ENCODE measurements around the gene RETREG2. TPM values are rescaled to one million over a fixed set of nuclear protein-coding genes. Genes with fewer than 3 reads are reported as not detected.
A peak's percentile ranks its signal among the peaks of the same experiment; 100 is the strongest.

Gene RETREG2
- total RNA-seq, 4 donors from 2014 or later = 88.7 to 110 (median 98.3) TPM

- WGBS, 2 donors = 89 to 94% methylated on average over 4 of the region's 4 CpGs
- no peak overlapping the region for H3K4me3 ChIP-seq (ENCODE audit: low read depth, poor library complexity, severe bottlenecking)
- DNase-seq (ENCODE audit: low spot score in 2 of 2) = peak in 1 of 2 donors; percentile 14
- TF ChIP-seq CTCF (IDR thresholded peaks at IDR 0.05) (no peak), POLR2A (IDR thresholded peaks at IDR 0.05) (no peak)
- intact Hi-C loops (cut with DNase I; ENCODE audit: low total_unique reads) = loop anchor here (5.0 kb wide), 1 partner anchor 131 kb away; no protein-coding TSS in a partner anchor
Observed at GRCh38 chr2:219158025-219158424, 20.1 kb upstream of the RETREG2 start.

GRCh38 chr2:219158586-219158985, 19.5 kb upstream of the RETREG2 start:
- intact Hi-C loops (cut with DNase I; ENCODE audit: low total_unique reads) = loop anchor here (5.0 kb wide), 1 partner anchor 131 kb away; no protein-coding TSS in a partner anchor
- H3K4me3 ChIP-seq (ENCODE audit: low read depth, poor library complexity, severe bottlenecking) = no peak overlapping the region
- no peak for DNase-seq (ENCODE audit: low spot score in 2 of 2)
- 78 to 81% methylated on average over 3 of the region's 3 CpGs for WGBS, 2 donors
- no peak for TF ChIP-seq CTCF (IDR thresholded peaks at IDR 0.05)
- no peak for TF ChIP-seq POLR2A (IDR thresholded peaks at IDR 0.05)

- TF ChIP-seq CTCF (IDR thresholded peaks at IDR 0.05) (no peak), POLR2A (IDR thresholded peaks at IDR 0.05) (no peak)
- WGBS, 2 donors = 8 to 9% methylated on average over 18 of the region's 18 CpGs
- DNase-seq (ENCODE audit: low spot score in 2 of 2) = no peak
- no peak overlapping the region for H3K4me3 ChIP-seq (ENCODE audit: low read depth, poor library complexity, severe bottlenecking)
- intact Hi-C loops (cut with DNase I; ENCODE audit: low total_unique reads) = loop anchor here (5.0 kb wide), 2 partner anchors 132 to 138 kb away; no protein-coding TSS in a partner anchor
Observed at GRCh38 chr2:219159771-219160185, 18.3 kb upstream of the RETREG2 start.

- peak; percentile 96 to 99 for DNase-seq (ENCODE audit: low spot score in 2 of 2)
- H3K4me3 ChIP-seq (ENCODE audit: low read depth, poor library complexity, severe bottlenecking) = peak within 1 kb of the TSS; percentile 19
- intact Hi-C loops (cut with DNase I; ENCODE audit: low total_unique reads) = loop anchor here (5.0 kb wide), 1 partner anchor 137 kb away; no protein-coding TSS in a partner anchor
- TF ChIP-seq CTCF (IDR thresholded peaks at IDR 0.05) (peak in 1 of 3 donors; percentile 96), POLR2A (IDR thresholded peaks at IDR 0.05) (no peak)
- 0% methylated on average over 44 to 50 of the region's 70 CpGs for WGBS, 2 donors
Observed at GRCh38 chr2:219160186-219161017, 17.7 kb upstream of the RETREG2 start, which contains the start of gene NHEJ1. NHEJ1 (minus strand) TSS chr2:219160815; CDS start chr2:219158362, 2,453 bp downstream.

GRCh38 chr2:219161097-219161496, 17.0 kb upstream of the RETREG2 start:
- WGBS, 2 donors = 76 to 80% methylated on average over 4 of the region's 4 CpGs
- intact Hi-C loops (cut with DNase I; ENCODE audit: low total_unique reads) = loop anchor here (5.0 kb wide), 1 partner anchor 136 kb away; no protein-coding TSS in a partner anchor
- DNase-seq (ENCODE audit: low spot score in 2 of 2) = no peak
- no peak for TF ChIP-seq POLR2A (IDR thresholded peaks at IDR 0.05)
- no peak for TF ChIP-seq CTCF (IDR thresholded peaks at IDR 0.05)
- no peak overlapping the region for H3K4me3 ChIP-seq (ENCODE audit: low read depth, poor library complexity, severe bottlenecking)

All from lower leg skin (tissue), 4 donors.